SW480 (cell line): Measurements from ENCODE around the gene TRIM28.
"Not testable (repeated sequence)": the region's sequence is repeated elsewhere in the genome, so short reads cannot be mapped to it uniquely, and the experiment has no call there.

ENCODE experiments used
- DNase-seq: peaks from one replicate; pipeline ENCODE4 v3.0.0-alpha.2; 2016; ENCODE audit warnings: low spot score

Gene TRIM28

DNA sequence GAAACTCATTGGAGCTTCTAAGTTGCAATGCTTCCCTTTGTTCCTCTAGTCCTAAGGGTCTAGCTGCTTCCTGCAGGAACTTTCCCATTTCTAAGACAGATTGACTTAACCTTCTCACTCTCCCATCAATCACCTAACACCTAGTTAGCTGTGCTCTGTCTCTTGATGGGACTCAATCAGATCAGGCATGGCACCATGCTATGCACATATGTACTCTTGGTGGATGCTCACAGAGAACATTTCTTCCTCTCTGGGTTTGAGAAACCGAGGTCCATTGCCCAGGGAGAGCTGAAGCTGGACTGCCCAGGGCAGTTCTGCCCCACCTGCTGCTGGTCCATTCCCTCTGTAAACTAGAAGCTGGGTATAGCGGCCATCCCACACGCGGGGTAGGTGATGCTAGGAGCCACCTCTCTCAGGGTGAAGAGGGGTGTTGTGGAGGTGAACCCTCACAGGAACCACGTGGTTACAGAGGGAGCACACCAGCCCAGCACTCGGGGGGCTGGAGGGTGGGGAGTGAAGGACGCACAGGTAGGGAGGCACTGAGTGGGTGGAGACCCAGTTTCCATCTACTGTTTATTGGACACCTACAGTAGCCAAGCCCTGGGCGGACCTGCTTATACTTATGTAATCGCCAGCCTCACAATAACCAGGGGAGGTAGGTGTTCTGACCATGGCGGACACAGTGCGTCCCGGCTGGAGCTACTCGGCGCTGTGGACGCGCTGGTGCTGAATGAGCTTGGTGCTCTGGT lies 17.7 kb downstream of the TRIM28 start:
- no peak for DNase-seq

DNA sequence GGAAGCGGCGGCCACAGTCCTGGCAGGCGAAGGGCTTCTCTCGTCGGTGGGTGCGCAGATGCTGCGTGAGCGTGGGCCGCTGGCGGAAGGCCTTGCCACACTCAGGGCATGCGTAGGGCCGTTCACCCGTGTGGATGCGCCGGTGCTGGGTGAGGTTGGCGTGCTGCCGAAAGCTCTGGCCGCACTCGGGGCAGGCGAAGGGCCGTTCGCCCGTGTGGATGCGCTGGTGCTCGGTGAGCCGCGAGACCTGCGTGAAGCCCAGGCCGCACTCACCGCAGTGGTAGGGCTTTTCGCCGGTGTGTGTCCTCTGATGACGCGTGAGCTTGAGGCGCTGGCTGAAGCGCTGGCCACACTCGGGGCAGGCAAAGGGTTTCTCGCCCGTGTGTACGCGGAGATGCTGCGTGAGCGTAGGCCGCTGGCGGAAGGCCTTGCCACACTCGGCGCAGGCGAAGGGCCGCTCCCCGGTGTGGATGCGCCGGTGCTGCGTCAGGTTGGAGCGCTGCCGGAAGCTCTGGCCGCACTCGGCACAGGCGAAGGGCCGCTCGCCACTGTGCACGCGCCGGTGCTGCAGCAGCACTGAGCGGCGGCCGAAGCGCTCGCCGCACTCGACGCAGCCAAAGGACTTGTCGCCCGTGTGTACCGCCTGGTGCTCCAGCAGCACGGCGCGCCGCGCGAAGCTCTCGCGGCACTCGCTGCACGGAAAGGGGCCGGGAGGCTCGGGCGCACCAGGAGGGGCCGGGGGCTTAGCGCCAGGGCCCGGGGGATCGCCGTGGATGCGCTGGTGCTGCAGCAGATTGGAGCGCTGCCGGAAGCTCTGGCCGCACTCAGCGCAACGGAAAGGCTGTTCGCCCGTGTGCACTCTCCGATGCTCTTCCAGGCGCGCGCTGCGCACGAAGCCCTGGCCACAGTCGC lies 18.5 kb downstream of the TRIM28 start:
- DNase-seq, result no peak

- no peak for DNase-seq
Measured at GRCh38 chr19:58563034-58563573, 19.2 kb downstream of the TRIM28 start.

GRCh38 chr19:58563823-58564222 lies 20.0 kb downstream of the TRIM28 start:
- DNase-seq, result no peak

DNA sequence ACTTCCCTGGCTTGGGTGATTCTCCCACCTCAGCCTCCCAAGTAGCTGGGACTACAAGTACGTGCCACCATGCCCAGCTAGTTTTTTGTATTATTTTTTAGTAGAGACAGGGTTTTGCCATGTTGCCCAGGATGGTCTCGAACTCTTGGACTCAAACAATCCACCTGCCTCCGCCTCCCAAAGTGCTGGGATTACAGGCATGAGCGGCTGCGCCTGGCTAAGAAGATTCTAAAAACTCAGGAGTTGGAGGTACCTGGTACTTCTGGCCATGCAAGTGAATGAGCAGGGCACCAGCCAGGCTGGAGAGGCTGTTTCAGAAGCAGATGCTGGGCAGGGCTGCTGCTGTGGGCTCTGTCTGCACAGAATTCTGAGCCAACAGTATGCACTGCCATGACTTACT lies 23.1 kb downstream of the TRIM28 start:
- no peak for DNase-seq

GRCh38 chr19:58568453-58569130 lies 24.7 kb downstream of the TRIM28 start:
- no peak for DNase-seq

DNA sequence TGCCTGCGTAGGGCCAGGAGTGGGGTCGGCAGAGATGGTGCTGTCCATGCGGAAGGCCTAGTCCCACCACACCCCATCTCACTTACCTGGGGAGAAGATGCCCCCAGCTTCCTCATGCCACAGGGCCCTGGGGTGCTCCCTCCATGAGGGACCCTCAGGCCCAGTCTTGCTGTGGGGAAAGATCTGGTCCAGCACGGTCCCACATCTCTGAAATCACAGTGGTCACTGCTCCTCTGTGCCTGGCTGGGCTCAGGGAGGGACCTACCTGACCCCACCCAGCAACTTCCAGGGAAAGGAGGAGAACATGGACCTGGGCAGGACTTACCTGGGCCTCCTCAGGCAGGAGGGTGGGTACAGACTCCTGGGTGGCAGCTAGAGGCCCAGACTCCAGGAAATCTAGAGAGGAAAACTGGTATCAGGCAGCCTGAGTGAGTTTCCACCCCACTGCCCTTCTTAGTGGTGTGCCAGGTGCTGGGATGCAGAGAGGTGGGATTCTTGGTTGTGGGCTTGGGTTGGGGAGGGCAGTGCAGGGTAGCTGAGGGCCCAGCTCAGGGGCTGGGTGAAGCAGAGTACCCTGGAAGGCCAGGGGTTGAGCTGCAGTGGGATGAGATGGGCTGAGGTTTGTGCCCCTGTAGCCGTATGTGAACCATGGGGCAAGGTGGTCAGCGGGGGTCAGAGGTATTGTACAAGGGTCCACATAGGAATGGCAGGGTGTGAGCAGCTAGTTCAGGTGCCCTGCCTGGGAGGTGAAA lies 25.5 kb downstream of the TRIM28 start:
- no peak for DNase-seq

- DNase-seq, result no peak
Measured at GRCh38 chr19:58569943-58570670, 26.2 kb downstream of the TRIM28 start.

DNA sequence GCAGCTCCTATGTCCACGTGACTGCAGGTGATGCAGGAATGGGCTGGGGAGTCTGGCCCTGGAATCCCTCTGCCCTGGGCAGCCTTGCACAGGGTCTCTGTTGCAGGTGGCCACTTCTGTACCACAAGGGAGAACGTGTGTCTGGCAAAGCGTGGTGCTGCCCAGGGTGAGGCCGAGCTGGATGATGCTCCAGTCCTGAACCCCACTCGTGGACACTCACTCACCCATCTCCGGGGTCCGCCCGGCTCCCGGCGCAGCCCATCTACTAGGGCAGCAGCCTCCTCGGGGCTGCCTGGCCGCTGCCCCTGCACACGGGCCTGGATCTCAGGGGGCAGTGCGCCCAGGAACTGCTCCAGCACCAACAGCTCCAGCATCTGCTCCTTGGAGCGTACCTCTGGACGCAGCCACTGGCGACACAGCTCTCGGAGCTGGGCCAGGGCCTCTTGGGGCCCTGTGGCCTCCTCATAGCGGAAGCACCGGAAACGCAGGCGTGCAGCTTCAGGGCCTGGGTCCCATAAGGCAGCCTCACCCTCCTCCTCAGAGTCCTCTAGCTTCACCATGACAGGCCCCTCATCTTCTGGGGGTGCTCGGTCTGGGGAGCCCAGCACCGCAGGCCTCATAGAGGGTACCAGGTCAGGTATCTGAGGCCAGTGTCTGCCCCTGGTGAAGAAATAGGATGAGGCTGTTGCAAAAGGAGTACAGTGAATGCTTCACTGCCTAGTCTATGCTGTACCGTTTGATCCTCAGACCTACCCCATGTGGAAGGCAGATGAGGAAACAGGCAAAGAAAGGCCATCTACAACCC lies 27.1 kb downstream of the TRIM28 start:
- no peak for DNase-seq

- DNase-seq, result no peak
Measured at GRCh38 chr19:58571575-58571947, 27.7 kb downstream of the TRIM28 start.

GRCh38 chr19:58572026-58572817 lies 28.4 kb downstream of the TRIM28 start:
- DNase-seq, result no peak

DNA sequence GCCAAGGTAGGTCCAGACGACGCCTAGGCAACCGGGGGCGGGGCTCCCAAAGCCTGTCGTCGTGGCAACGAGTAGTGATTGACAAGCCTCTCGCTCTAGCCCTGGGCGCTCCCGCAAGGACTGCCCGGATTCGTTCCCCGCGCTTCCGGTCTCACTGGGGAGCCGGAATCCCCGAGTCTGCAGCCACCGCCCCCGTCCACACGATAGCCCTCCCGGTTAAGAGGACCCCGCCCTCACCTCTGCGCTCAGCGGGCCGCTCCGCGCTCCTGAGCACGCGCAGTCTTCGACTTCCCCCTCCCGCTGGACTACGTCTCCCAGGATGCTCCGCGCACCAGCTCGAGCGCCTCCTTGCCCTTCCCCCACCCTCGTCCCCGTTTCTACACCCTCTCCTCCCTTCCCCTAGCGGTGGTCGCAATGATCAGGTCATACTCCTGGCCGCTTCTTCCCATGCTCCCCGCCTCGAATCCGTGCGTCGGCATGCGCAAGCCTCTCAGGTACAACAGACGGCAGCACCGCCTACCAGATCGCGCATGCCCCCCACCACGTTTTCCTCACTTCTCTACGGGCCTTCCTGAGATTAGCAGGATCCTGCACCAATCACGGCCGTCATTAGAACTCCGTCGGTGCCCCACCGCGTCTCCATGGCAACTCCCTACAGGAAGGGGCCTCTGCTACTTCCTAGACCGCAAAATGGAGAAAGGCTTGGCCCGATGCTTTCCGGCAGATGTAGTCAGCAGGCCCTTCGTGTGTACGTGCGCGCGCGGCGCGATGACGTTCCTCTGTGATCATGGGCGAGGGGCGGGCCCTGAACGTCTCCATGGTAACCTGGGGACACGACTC lies 29.2 kb downstream of the TRIM28 start, which contains the start of gene MZF1:
TSS of gene MZF1 (minus strand) at position 518 of the 840 bp plus-strand sequence. CDS start 1,946 bp downstream, outside the sequence.
- DNase-seq, result peak; percentile 100

DNA sequence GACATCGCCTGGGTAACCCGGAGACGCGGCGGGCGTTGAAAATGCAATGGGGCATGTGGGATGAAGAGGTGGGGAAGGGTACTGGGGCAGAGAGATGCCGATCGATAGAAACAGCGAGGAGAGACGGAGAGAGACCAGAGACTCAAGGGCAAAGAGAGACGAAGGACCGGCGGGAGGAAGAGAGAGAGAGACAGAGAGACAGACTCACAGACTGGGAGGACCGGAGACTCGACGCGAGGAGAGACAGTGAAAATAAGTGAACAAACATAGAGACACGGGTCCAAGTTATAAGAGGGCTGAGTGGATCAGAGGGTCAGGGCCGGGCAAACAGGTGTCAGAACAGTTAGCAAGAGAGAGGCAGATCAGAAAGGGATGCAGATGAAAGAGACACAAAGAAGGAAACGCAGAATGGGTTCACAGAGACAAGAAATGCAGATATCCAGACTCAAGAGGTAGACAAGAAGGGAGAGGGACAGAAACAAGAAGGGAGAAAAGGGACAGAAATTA lies 29.8 kb downstream of the TRIM28 start:
- no peak for DNase-seq

GRCh38 chr19:58575183-58576041 lies 31.5 kb downstream of the TRIM28 start:
- DNase-seq, result peak; percentile 88

GRCh38 chr19:58577581-58577980 lies 33.7 kb downstream of the TRIM28 start:
- not testable (repeated sequence) for DNase-seq

DNA sequence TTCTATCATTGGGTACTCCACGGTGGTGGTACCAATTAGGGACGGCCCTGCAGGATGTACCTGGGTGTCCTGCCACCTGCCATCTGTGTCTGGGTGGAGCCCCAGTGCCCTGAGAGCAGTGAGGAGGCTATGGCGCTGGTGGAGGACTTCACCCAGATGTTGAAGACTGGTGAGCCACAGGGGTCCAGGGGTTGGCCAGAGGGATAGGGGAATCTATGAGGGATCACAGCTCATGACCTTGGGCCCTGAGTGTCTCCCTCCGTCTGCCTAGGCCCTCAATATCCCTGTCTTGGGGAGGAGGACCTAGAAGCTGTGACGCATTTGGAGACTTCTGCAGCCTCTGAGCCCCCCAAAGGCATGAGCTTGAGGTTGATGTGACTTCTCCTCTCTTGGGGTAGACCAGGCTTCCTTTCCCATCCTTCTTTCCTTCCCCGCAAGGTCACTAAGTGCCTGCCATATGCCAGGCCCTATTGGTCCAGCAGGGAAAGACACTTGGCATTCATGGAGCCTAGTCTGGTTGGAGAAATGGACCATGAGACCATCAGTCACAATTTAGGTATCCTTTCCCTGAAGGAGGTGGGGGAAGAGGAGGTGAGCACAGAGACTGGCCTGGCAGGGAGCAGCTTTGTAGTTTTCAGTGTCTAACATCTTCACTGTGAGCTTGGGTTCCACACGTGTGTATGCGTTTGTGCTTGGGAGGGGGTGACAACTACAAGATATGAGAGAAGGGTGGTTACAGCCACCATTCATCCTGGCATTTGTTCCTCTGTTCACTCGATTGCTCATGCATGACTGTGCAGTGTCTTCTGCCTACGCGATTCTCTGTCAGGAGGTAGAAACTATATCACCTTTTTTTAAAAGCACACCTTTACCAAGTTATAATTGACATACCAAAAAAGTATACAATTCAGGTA lies 34.4 kb downstream of the TRIM28 start:
- no peak for DNase-seq
